Measurements from ENCODE around the gene BANP.
"Not testable (repeated sequence)": the region's sequence is repeated elsewhere in the genome, so short reads cannot be mapped to it uniquely, and the experiment has no call there.

Gene BANP

GRCh38 chr16:87950765-87951551 is at the start of gene BANP:
TSS of gene BANP (plus strand) at chr16:87951434. CDS start at chr16:87975116, 23,682 bp downstream.
- peak; percentile 93 for DNase-seq

- DNase-seq = not testable (repeated sequence)
Observed at GRCh38 chr16:87904963-87905362, 46.3 kb upstream of the BANP start.

- DNase-seq = not testable (repeated sequence)
Observed at GRCh38 chr16:87905521-87905920, 45.7 kb upstream of the BANP start.

GRCh38 chr16:87908101-87908500 is 43.1 kb upstream of the BANP start:
- DNase-seq = not testable (repeated sequence)

- peak; percentile 59 for DNase-seq
Observed at GRCh38 chr16:87909203-87909935, 41.9 kb upstream of the BANP start.

GRCh38 chr16:87911106-87911763 is 40.0 kb upstream of the BANP start:
- DNase-seq = peak; percentile 70

GRCh38 chr16:87912691-87913090 is 38.5 kb upstream of the BANP start:
- not testable (repeated sequence) for DNase-seq

- DNase-seq = not testable (repeated sequence)
Observed at GRCh38 chr16:87914021-87914725, 37.1 kb upstream of the BANP start.

GRCh38 chr16:87914812-87915211 is 36.4 kb upstream of the BANP start:
- DNase-seq = no peak

GRCh38 chr16:87917503-87917902 is 33.7 kb upstream of the BANP start:
- DNase-seq = no peak

- DNase-seq = no peak
Observed at GRCh38 chr16:87918338-87918737, 32.9 kb upstream of the BANP start.

- no peak for DNase-seq
Observed at GRCh38 chr16:87918866-87919680, 32.2 kb upstream of the BANP start.

GRCh38 chr16:87919681-87919994 is 31.6 kb upstream of the BANP start:
- no peak for DNase-seq

- DNase-seq = no peak
Observed at GRCh38 chr16:87921236-87921773, 29.9 kb upstream of the BANP start.

GRCh38 chr16:87922250-87922871 is 28.9 kb upstream of the BANP start:
- no peak for DNase-seq

GRCh38 chr16:87924041-87924810 is 27.0 kb upstream of the BANP start:
- DNase-seq = peak; percentile 86

- peak; percentile 87 for DNase-seq
Observed at GRCh38 chr16:87924811-87925670, 26.2 kb upstream of the BANP start.

GRCh38 chr16:87926246-87927194 is 24.7 kb upstream of the BANP start:
- DNase-seq = no peak
